HPDE6-E6E7 (cell line): ENCODE data around the gene H3-3A.

Source experiments
- DNase-seq: peaks from one replicate; pipeline ENCODE4 v3.0.0; 2011; ENCODE audit warnings: missing footprints; ENCODE audit errors: extremely low spot score

H3-3A gene

DNA sequence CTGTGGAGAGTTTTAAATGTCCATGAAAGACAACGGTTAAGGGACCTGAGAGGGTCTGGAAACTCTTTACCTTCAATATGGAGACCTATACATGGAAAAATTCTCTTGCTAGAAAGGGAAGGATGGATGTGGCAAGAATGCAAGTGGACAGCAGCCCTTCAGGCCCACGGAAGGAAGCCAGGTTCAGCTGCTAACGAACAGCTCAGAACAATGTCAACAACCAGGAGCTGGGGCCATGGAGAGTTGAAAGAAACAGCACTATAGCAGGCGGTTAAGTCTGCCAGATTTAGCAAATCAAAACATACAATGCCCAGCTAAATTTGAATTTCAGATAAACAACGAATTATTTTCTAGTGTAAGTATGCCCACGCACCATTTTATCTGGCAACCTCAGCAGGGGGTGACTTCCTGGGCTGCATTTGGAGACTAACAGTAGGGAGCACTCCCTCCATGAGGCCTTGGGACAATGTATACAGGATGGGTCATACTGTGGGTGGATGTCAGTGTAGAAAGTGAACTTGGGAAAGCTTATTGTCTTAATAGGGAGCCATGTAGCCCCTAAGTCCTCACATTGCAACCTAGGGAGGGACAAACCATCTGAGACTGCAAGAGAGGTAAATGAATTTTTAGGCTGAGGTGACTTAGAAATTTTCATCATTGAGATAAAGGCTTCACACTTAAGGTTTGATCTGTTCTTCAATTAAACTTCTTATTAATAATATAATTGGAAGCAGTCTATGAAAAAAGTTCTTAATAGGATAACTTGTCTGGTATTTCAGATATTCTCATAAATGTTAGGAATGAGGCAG is 7.8 kb upstream of the H3-3A start:
- DNase-seq = no peak

DNA sequence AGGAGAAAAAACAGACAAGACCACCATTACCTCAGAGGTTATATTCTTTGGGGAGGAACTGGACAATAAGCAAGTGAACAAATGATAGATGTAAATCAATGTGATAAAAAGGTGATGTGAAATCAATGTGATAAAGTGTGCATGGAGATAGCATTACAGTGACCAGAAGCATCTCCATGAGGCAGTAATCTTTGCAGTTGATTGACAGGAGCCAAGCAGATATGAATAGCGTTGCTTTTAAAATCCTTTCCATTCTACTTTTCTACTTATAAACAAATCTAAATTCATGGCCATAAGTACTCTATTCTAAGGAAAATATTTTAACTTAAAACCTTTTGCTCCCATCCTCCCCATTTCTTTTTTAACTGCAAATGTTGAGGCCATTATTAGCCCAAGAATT is 2.8 kb upstream of the H3-3A start:
- no peak for DNase-seq

DNA sequence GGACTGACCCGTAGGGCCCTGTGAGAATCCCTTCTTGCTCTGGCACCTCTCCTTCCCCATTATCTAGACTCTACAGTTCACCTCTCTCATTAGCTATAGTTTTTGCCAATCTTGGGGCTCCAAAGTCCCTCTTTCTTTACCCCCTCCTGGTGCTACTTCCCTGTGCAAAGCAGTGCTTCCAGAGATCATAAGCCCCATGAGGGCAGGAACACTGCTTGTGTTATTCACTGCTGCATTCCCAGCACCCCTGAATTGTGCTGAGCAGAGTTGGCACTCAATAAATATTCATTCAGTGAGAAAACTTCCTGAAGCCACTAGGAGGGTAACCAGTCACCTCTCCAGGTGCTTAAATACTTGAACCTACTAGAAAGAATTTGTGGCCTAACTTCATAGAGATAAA is 2.1 kb upstream of the H3-3A start:
- no peak for DNase-seq

DNA sequence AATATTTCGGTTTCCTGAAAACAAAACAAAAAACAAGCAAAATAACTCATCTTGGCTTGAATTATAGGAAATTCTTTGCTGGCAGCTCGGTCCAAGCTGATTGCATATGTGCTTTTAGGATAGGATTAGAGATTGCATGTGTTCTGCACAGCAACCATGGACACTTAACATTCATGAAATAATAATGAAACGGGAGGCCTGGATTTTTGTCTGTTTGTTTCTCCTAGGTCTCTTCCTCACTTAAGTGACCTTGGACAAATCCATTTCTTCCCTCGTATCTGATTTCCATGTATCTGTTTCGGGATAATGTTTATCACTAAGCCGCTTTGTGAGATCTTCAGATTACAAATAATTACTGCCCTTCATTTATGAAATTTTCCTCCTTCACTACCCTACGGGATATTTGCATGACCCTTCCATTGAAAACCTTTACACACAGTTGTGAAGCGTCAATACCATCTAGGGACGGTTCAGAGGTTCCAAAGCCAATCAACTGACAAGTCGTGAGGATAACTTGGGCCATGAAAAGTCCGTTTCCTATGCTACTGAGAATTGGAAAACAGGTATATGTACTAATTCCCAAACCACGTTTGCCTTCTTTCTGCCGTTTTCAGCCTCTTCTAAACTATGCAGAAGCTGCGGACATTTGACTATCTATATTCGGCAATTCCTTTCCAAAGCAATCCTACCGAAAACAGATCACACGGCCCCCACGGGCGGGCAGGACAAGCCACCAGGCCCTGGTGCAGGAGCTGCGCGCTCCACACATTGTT is 1.3 kb upstream of the H3-3A start:
- DNase-seq = no peak

DNA sequence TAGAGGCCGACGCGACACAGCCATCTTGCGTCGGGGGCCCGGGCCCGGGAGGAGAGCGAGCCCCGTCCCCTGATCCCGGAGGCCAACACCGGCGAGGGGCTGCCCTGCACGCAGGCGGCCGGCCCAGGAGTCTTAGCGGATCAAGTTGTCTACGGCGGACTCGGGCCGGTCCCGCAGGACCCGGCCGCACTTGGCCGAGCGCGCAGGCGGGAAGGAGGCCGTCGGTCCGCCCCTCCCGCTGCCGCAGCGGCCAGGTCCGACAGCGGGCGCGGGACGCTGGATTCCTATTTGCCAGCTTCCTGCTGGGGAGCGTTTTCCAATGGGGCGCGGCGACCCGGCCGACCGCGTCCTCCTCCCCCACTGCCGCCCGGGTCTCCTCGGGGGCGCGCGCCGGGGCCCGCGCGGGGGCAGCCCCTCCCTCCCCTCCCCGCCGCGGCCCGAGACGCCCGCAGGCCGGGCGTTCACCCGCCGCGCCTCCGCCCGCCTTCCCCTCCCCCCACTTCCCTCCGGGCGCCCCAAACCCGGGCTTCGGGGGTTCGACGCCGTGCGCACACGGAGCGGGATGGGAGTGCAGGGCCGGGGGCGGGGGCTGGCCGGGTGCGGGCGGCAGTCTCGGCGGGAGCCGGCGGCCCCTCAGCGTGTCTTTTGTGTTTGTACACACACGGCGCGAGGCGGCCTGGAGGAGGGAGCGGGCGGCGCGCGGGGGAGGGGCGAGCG is 517 bp upstream of the H3-3A start:
- DNase-seq = peak; percentile 77

DNA sequence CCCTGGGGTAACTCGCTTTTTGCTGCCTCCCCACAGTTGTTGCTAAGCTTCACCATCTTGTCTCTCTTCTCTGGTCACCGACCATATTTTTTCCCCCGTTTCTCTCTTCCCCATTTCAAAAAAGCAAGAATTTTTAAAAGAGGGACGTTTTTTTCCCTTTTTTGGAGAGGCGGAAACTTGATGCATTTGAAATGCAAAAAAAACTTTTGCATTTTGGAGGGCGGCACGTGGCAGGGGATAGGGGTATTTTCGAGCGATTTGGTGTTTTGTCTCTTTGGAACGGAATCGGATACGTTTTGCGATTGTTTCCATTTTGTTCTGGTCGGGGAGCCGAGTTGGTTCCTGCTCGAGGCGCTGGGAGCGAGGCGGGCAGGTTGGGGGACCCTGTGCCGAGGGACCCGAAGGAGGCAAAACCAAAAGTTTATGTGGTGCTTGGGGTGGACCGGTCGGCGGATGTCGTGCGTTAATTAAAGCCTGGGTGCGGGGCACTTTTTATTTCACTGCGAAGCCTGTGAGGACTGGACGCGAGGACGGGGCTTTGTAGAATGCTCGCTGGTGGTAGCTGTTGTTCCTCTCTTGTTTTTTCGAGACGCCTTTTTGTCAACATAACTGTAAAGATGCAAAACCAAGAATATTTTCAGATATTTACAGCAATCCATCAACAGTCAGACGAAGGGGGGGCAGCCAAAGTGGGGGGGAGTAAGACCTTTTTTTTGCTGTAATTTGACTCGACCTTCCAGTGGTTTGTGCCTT is 884 bp downstream of the H3-3A start:
- no peak for DNase-seq

DNA sequence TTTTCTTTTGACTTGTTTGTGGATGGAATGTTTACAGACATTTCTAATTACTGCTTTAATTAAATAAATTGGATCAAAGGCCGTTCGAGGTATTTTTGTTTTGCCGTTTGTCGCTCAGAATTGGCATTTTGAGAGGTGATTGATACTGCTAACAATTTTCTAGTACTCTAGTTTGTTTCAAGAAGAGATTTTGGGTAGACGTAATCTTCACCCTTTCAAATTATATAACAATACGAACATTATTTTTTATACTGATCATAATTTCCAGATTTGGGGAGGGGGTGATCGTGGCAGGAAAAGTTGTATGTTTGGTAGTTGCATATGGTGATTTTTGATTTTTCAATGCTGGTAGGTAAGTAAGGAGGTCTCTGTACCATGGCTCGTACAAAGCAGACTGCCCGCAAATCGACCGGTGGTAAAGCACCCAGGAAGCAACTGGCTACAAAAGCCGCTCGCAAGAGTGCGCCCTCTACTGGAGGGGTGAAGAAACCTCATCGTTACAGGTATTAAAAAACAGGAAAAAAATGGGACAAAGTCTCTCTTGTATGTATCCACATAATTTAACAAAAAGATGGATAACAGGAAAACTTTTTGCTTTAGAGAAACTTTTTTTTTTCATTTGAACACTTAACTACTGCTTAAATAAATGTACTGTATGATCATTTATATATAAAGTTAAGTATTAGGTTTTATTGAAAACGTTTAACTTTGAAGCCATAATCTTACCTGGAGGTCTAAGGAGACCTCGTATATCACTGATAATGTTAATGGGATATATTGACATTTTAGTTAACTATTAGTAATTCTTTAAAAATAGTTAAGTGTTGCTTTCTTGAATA is 1.7 kb downstream of the H3-3A start:
- DNase-seq = no peak

DNA sequence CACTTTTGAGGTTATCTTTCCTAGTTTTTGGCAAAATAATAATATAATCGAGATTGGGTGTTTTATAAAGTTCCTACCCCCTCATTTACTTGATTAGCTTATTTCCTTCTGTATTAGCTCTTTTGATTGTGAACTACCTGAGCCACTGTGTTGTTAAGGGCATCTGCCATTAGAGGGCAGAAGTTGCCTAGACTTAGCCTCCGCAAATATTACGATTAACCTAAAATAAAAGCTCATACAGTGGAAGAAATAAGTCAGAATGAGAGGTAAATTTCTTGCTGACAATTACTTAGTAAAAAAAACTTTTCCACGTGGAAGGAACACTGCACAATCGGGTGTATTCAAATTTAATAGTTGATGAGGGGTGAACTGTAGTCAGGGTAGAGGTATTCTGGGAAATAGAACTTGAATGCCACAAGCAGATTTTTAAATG is 2.3 kb downstream of the H3-3A start:
- peak; percentile 36 for DNase-seq

DNA sequence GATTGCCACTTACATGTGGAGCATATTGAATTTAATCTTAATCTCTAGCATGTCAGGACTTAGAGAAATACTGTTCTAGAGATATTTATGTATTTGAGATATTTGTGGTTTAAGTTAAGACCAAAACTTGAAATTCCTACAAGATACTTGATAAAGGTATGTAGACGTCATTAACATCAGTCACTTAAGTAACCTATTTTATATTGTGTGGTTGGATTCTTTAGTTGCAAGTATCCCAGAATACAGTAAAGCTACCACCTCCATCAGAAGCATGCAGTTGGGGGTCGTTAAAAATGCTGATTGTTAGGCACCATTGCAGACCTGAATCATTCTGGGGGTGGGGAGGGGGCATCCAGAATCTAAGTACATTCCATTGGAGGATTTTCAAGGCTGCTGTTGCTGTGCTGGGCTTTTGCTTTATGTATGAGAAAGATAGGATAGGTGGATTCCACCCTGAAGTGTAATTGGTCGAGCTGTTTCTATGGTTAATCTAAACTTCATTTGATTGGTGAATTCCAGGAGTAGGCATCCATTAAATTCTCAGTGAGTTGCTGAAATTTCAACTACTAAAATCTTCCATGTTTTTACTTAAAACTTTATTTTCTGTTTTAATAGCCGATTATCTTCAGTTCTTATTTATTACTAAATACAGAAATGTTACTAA is 4.0 kb downstream of the H3-3A start:
- no peak for DNase-seq

DNA sequence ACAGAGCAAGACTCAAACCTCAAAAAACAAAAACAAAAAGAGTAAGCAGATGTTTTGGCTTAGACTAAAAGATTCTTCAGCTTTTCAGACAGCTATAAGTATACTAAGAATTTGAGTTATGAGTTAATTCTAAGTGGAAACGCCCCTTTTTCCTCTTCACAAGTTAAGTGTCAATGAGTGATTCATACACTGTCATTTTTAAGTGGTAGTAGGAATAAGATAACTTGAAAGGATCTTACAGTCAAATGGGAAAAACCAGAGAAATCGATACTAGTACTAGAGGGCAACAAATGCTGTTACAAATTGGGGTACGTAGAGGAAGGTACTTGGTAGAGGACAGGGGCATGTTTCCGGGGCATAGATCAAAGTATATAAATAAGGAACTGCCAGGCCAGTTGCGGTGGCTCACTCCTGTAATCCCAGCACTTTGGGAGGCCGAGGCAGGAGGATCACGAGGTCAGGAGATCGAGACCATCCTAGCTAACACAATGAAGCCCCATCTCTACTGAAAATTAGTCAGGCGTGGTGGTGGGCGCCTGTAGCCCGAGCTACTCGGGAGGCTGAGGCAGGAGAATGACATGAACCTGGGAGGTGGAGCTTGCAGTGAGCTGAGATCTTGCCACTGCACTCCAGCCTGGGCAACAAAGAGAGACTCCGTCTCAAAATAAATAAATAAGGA is 7.4 kb downstream of the H3-3A start:
- DNase-seq = no peak

DNA sequence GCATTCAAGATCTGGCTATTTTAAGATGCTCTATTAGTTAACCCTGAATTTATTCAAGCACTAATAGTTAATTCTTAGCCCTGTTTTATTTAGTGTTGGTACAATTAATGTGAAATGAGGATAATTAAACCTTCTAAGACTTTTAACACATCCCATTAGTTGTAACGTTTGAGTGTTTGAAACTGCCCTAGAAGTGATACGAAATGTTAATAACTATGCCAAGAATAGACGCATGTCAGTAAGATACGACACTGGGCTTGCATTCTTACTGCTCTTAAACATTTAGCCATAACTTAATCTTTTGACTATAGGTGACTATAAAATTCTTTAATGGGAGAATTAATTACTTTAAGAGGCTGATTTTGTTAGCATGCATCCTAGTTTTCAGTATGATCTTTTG is 9.8 kb downstream of the H3-3A start:
- DNase-seq = no peak

DNA sequence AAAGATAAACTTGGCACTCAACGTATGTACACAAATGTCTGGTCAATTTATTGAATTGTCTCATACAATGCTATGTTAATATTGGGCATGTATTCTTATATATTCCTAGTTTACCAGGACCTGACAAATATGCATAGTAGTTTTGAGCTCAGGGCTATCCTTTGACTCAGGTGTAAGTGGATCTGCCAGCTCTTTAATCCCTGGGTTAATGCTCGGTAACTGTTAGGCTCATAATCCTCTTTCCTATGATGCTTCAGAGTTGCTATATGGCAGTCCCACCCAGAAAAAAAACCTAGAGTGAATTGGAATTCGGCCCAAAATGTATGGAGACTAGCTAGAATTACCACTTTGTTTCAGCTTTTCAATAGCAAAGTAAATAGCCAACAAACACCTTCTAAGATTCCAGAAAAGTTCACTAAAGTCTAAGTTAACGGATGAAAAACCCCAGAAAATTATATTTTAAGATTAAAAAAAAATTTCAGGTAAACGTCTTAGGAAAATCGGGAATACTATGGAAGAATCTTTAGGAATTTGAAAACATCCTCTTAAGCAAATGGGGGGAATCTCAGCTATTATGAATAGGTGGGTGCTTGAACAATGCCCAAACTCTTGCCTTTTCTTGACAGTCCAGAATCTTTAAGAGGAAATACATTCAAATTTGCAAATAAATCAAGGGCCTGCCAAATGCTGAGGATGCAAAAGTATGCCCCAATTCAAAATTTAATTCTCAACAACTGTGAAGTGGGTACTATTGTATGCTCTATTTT is 10.9 kb downstream of the H3-3A start:
- DNase-seq = no peak

DNA sequence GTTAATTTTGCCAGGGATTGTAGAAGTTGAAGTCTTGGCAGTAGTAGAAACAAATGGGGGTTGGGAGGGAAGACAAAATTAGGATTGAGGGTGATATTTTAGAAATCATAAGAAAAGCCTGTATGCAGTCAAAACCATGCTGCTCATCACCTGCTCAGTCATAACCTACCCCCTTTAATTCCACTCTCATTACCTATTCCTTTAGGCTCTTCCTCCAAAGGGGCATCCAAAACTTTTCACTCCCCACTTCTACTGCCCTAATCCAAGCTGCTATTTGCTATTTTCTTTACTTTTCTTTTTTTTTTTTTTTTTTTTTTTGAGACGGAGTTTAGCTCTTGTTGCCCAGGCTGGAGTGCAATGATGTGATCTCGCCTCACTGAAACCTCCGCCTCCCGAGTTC is 11.5 kb downstream of the H3-3A start:
- DNase-seq = no peak

DNA sequence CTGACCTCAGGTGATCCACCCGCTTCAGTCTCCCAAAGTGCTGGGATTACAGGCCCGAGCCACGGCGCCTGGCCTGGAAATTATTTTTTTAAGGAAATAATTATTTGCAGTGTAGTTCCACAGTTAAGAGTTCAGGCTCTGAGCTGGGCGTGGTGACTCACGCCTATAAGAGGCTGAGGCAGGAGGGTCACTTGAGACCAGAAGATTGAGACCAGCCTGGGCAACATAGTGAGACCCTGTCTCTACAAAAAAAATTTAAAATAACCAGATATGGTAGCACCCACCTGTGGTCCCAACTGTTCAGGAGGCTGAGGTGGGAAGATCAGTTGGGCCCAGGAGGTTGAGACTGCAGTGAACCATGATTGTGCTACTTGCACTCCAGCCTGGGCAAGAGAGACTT is 13.9 kb downstream of the H3-3A start:
- DNase-seq = no peak

DNA sequence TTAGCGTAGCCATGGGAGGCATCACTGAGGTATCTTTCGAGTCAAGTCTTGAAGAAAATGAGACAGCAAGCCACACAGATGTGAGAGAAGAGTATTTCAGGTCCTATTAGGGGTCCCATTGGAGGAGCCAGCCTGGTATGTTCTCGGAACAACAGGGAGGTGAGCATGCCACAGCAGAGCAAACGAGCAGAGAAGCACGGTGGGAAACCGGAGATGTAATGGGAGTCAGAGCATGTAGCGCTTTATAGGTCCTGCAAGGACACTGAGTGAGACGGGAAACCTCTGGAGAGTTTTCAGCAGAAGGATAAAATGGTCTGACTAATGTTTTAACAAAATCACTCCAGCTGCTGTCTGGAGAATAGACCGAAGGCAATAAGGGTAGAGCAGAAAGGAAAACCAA is 15.9 kb downstream of the H3-3A start:
- no peak for DNase-seq

DNA sequence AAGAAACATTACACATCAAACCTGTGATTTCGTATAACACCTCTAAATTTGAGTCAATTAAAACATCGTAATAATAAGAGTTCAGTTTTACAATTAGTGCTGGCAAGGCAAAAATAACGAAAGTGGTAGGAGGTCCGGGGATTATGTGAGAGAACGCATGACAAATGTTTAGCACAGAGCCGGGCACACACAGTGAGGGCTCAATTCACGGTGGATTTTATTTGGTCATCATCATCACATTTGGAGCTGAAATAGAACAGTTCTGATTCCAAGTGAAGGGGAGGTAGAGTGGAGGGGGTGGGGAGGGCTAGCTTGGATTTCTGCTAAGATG is 20.0 kb downstream of the H3-3A start:
- DNase-seq = no peak

DNA sequence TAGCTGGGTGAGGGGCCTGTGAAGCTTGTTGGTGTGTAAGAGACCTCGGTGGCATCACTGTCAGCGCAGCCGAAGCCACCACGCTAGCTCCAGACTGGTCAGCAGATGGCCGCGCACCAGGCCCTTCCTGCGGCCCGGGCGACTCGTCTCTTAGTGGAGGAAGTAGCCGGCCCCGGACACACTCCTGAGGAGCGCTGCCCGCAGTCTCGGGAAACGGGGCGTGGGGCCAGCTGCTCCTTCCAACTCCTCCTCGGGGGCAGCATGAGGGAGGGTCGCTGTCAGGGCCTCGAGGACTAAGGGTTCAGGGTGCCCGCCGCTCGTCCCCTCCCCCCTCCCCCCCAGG is 20.4 kb downstream of the H3-3A start:
- DNase-seq = no peak

DNA sequence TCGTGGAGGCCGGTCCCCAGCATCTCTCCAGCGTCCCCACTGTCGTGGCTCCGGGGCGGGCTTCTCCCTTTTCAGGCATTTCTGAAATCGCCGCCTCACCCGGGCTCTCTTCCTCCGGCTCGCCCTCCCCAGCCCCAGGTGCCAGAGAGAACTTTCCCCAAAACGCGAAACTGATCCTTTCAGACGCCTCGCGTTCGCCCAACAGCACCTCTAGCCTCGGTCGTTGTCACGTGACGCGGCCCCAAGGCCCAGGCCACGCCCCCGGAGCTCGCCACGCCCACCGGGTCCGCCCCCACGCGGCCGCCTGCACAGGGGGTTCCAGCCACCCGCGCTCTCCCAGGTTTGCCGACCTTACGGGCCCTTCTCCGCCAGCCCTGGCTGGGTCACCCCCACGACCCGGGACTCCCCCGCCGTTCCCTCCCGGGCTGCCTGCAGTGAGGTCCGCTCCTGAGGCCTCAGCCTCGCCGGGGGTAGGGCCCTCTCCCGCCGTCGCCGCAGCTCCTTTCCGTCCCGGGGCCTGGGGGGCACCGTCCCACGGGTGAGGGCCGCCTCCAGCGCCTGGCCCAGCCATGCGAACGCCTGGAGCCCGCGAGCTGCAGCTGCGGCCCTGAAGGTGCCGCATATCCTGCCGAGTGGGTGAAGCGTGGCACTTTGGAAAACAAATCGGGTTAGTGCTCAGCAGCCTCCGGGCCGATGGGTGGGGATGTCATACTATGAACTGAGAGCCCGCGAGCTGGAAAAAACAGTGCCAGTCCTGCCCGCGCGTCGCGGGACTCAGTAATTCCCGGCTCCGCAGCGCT is 21.0 kb downstream of the H3-3A start:
- DNase-seq = peak; percentile 93
